Right cardiac atrium (tissue), 5 donors: ENCODE results near the gene ESRP2. TPM values are rescaled to one million over a fixed set of nuclear protein-coding genes. Genes with fewer than 3 reads are reported as not detected.

Source experiments
- ATAC-seq, 2 donors: fragments of 200-7000 bp; cut with Tn5 transposase; one replicate each; pipeline versions ENCODE4 v1.8.0 to v1.9.1; 2020; ENCODE audit warnings: moderate library complexity in 2 of 2, mild to moderate bottlenecking in 1 of 2
- DNase-seq, 3 donors: peaks; one replicate each; pipeline ENCODE4 v3.0.0-alpha.2; 2020
- H3K27ac ChIP-seq: one replicate; pipeline ENCODE4 v1.5.1; 2013; ENCODE audit warnings: mild to moderate bottlenecking, low read length, control low read depth, moderate library complexity
- H3K27me3 ChIP-seq: one replicate; pipeline ENCODE4 v1.6.1; 2013; ENCODE audit not compliant: control insufficient read depth, insufficient read depth
- H3K4me1 ChIP-seq: one replicate; pipeline ENCODE4 v1.6.1; 2013; ENCODE audit warnings: low read length; ENCODE audit not compliant: control insufficient read depth, insufficient read depth
- H3K4me3 ChIP-seq: one replicate; pipeline ENCODE4 v1.5.1; 2013; ENCODE audit warnings: low read length, control low read depth
- H3K9me3 ChIP-seq: one replicate; pipeline ENCODE4 v1.6.1; 2013; ENCODE audit warnings: low read length; ENCODE audit not compliant: control insufficient read depth
- WGBS: extraction: QIAGEN DNeasy Blood & Tissue Kit; methylation state at CpG from one replicate; pipeline ENCODE4 v1.1.7; 2013; 5-methylcytosine and 5-hydroxymethylcytosine counted together
- intact Hi-C, 4 donors: fragments of 100-400 bp; cut with DNase I; formaldehyde crosslinking; loops; one replicate each; pipeline versions ENCODE4 v1.11.0 to v1.14.0; 2022 to 2023
- polyA plus RNA-seq: library from polyadenylated mRNA; stranded (reverse); fragments of 200-250 nt; gene quantifications from one replicate; pipeline ENCODE4 v1.2.3, GENCODE V29; 2013
- total RNA-seq, 4 donors: library from RNA; stranded (reverse); fragmentation: NEBNext Ultra II Directional; extraction: Animal tissue kit (Norgen Biotek cat#: 25700); gene quantifications; one replicate each; pipeline ENCODE4 v1.2.1, GENCODE V29; 2021
- donor health status: healthy with polysubstance abuse.
- donor health status: DM: no; HTN: yes; CAD: no.
- donor health status: DM: no; HTN: no; CAD: no.
- donor health status: DM: no; HTN: yes; CAD: no; lungs with severe emphysema.
- donor health status: DM: yes; HTN: yes; CAD: no.

The ESRP2 gene
- total and polyA plus RNA-seq, 5 donors: 0.14 to 0.59 (median 0.33) TPM

GRCh38 chr16:68274441-68274840, 38.5 kb upstream of the ESRP2 start:
- Histone ChIP-seq H3K27me3 (no peaks in the 10 kb centered on the region), H3K9me3 (no peaks in the 10 kb centered on the region), H3K4me1 (peaks cover 19% of the 10 kb centered on the region), H3K27ac (peak overlapping the region; percentile 38), H3K4me3 (no peak overlapping the region)
- ATAC-seq (no peak), DNase-seq (no peak)
- intact Hi-C loops: no loop called here
- 88% methylated on average over 4 of the region's 4 CpGs for WGBS

DNA sequence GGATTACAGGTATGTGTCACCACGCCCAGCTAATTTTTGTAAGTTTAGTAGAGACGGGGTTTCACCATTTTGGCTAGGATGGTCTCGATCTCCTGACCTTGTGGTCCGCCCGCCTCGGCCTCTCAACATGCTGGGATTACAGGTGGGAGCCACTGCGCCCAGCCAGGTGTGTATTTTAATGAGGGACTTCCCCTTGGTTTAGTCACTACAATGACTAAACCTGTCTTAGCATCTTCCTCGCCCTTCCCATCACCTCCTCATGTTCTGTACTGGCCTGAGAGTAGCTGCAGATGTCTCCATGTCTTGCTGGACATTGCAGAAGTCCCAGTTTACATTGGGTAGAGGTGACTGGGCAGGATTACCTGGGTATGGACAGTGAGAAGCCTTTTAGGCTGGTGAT, 38.0 kb upstream of the ESRP2 start:
- Histone ChIP-seq H3K4me3 (no peak overlapping the region), H3K27ac (peak overlapping the region; percentile 38), H3K9me3 (no peaks in the 10 kb centered on the region), H3K4me1 (peaks cover 19% of the 10 kb centered on the region), H3K27me3 (no peaks in the 10 kb centered on the region)
- intact Hi-C loops: no loop called here
- DNase-seq: no peak
- WGBS: 94% methylated on average over 8 of the region's 8 CpGs
- no peak for ATAC-seq

- intact Hi-C loops: no loop called here
- ATAC-seq (no peak), DNase-seq (no peak)
- H3K27ac ChIP-seq: peak overlapping the region; percentile 7
- 93% methylated on average over 5 of the region's 5 CpGs for WGBS
- no peak overlapping the region for H3K4me3 ChIP-seq
- no peaks in the 10 kb centered on the region for H3K27me3 ChIP-seq
- H3K9me3 ChIP-seq: no peaks in the 10 kb centered on the region
- peaks cover 19% of the 10 kb centered on the region for H3K4me1 ChIP-seq
Measured at GRCh38 chr16:68273459-68273858, 37.5 kb upstream of the ESRP2 start.

DNA sequence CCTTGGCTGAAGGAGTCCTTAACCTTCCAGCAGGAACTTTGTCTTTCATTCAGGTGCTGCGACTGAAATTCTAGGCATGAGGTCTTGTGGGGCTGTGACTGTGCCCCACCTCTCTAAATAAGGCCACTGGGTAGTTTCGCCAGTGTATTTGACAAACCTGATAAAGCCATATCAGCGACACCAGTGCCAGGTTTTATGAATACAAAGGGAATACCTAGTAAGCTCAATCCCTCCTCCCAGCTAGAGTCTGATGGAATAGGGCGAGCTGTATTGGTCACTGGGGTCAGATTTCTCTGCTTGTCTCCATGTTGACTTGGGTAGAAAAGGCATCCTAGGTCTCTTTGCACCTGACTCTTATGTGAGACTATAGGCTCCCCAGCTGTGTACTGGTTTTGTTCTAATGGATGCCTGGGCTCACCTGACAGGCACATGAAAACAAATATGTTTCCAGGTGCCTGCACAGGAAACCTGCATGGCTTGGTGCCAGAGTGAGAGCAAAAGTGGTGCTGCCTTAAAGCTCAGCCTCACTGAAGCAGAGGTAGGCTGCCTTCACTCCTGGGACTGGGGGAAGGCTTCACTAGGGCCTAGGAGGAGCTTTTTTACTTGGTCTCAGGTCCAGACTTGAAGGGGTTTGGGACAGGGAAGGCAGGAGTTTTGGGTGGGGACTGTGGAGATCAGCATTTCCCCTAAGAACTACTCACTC, 36.7 kb upstream of the ESRP2 start:
- no peak overlapping the region for H3K4me3 ChIP-seq
- H3K27ac ChIP-seq: peak overlapping the region; percentile 7
- no peaks in the 10 kb centered on the region for H3K9me3 ChIP-seq
- WGBS: 76% methylated on average over 4 of the region's 4 CpGs
- ATAC-seq (no peak), DNase-seq (no peak)
- intact Hi-C loops: no loop called here
- no peaks in the 10 kb centered on the region for H3K27me3 ChIP-seq
- peaks cover 19% of the 10 kb centered on the region for H3K4me1 ChIP-seq

GRCh38 chr16:68270353-68270752, 34.4 kb upstream of the ESRP2 start:
- H3K4me1 ChIP-seq: peaks cover 19% of the 10 kb centered on the region
- no peak for ATAC-seq
- no peaks in the 10 kb centered on the region for H3K9me3 ChIP-seq
- intact Hi-C loops: no loop called here
- H3K27ac ChIP-seq: no peak overlapping the region
- 0% methylated on average over 1 of the region's 1 CpG for WGBS
- H3K27me3 ChIP-seq: no peaks in the 10 kb centered on the region
- DNase-seq: no peak
- H3K4me3 ChIP-seq: no peak overlapping the region

DNA sequence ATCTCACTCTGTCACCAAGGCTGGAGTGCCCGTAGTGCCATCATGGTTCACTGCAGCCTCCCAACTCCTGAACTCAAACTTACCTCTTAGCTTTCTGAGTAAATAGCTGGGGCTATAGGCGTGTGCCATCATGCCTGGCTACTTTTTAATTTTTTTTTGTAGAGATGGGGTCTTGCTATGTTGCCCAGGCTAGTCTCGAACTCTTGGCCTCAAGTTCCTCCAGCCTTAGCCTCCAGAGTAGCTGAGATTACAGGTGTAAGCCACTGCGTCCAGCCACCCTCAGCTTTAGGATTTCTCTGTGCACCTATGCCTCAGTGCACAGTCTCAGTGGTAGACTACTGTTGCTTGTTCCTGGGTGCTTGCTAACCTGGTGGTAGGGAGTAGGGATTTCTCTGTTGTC, 33.9 kb upstream of the ESRP2 start:
- H3K4me3 ChIP-seq: no peak overlapping the region
- ATAC-seq: no peak
- H3K27ac ChIP-seq: no peak overlapping the region
- intact Hi-C loops: no loop called here
- no peaks in the 10 kb centered on the region for H3K27me3 ChIP-seq
- no peak for DNase-seq
- peaks cover 19% of the 10 kb centered on the region for H3K4me1 ChIP-seq
- 95% methylated on average over 4 of the region's 4 CpGs for WGBS
- no peaks in the 10 kb centered on the region for H3K9me3 ChIP-seq

GRCh38 chr16:68267612-68268405, 31.9 kb upstream of the ESRP2 start:
- ATAC-seq (no peak), DNase-seq (no peak)
- no peaks in the 10 kb centered on the region for H3K9me3 ChIP-seq
- H3K27me3 ChIP-seq: no peaks in the 10 kb centered on the region
- peaks cover 12% of the 10 kb centered on the region for H3K4me1 ChIP-seq
- 69% methylated on average over 6 of the region's 6 CpGs for WGBS
- no peak overlapping the region for H3K4me3 ChIP-seq
- peak overlapping the region; percentile 30 for H3K27ac ChIP-seq
- intact Hi-C loops: no loop called here

- ATAC-seq: peak; percentile 74 to 77
- WGBS: 5% methylated on average over 23 of the region's 23 CpGs
Measured at GRCh38 chr16:68265078-68265920, 29.4 kb upstream of the ESRP2 start.

DNA sequence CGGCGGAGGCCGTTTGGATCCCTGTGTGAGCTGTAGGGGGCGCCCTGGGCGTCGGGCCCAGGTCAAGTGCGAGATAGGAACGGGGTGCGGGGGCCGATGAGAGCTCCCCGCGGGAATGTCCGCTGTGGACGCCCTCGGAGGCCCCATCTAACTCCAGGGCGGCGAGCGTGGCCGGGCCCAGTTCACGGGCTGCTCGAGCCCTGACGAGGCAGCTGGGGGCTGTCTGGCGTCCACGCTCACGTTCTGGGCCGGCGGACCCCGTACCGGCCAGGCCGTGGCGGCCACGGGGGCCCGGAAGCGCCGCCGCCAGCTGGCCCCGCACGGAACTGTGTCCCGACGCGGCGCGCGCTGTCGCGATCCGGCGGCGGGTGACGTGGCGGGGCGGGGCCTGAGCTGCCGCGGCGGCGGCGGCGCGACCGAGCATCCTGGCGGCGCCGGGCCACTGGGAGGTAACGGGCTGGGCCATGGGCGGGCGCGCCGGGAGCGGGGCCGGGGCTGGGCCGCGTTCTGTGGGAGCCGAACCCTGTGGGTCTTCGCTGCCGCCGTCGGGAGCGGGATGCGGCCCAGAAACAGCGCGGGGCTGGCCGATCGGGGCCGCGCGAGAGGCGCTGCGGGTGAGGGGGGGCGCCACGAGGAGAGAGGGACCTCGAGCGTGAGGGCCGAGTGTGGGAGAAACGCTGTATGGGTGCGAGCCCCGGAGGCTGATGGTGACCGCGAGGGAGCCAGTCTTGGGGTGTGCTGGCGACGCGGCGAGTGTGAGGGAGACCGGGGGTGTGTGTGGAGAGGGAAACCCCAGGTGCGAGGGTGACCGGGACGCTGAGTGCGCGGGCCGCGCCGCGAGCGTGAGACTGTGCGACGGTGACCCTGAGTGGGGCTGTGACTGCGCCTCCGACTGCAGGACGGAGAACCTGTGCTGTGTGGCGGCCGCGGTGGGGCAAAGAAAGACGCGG, 28.5 kb upstream of the ESRP2 start, which contains the start of gene SLC7A6:
Gene SLC7A6 (plus strand): TSS at position 399 of the 950 bp plus-strand sequence. CDS start 10,201 bp downstream, outside the sequence.
- no peaks in the 10 kb centered on the region for H3K27me3 ChIP-seq
- peak within 1 kb of the TSS; percentile 87 for H3K27ac ChIP-seq
- peak; percentile 81 to 91 (median 91) for DNase-seq
- peak; percentile 82 for ATAC-seq
- intact Hi-C loops: loop anchor here (5.0 kb wide), 2 partner anchors 48 to 63 kb away; partner anchors contain the start of genes PRMT7 (in 3 of the 4) and SLC7A6OS (in 3 of the 4)
- no peaks in the 10 kb centered on the region for H3K9me3 ChIP-seq
- peak within 1 kb of the TSS; percentile 70 for H3K4me3 ChIP-seq
- under 1% methylated on average over 123 of the region's 123 CpGs for whole genome bisulfite sequencing
- H3K4me1 ChIP-seq: no peaks in the 10 kb centered on the region

More at GRCh38 chr16:68265078-68265920, 29.4 kb upstream of the ESRP2 start:
- Histone ChIP-seq H3K27ac (peak overlapping the region; percentile 87), H3K4me3 (peak overlapping the region; percentile 70), H3K4me1 (peaks cover 3% of the 10 kb centered on the region), H3K9me3 (no peaks in the 10 kb centered on the region), H3K27me3 (no peaks in the 10 kb centered on the region)
- intact Hi-C loops: no loop called here
- peak; percentile 59 to 80 (median 76) for DNase-seq
